ENCODE measurements around the gene GSPT1. TPM values are rescaled to one million over a fixed set of nuclear protein-coding genes. Genes with fewer than 3 reads are reported as not detected.

Gene GSPT1
- polyA plus RNA-seq, 3 donors: 100.0 to 117 (median 110) TPM

- DNase-seq: no peak
Observed at GRCh38 chr16:11916524-11917285, 949 bp upstream of the GSPT1 start.

- no peak for DNase-seq
Observed at GRCh38 chr16:11915114-11915643, 577 bp downstream of the GSPT1 start.

GRCh38 chr16:11914210-11915113 lies 1.3 kb downstream of the GSPT1 start:
- no peak for DNase-seq

GRCh38 chr16:11913425-11914079 lies 2.2 kb downstream of the GSPT1 start:
- DNase-seq: no peak

GRCh38 chr16:11909653-11910545 lies 5.9 kb downstream of the GSPT1 start:
- peak; percentile 44 for DNase-seq

- DNase-seq: no peak
Observed at GRCh38 chr16:11907160-11907970, 8.4 kb downstream of the GSPT1 start.

- no peak for DNase-seq
Observed at GRCh38 chr16:11903906-11904305, 11.8 kb downstream of the GSPT1 start.

GRCh38 chr16:11901091-11901490 lies 14.7 kb downstream of the GSPT1 start:
- DNase-seq: no peak

GRCh38 chr16:11896486-11897176 lies 19.1 kb downstream of the GSPT1 start:
- DNase-seq: no peak

GRCh38 chr16:11893571-11893970 lies 22.2 kb downstream of the GSPT1 start:
- no peak for DNase-seq

- no peak for DNase-seq
Observed at GRCh38 chr16:11892761-11893160, 23.0 kb downstream of the GSPT1 start.

- DNase-seq: no peak
Observed at GRCh38 chr16:11890231-11890965, 25.4 kb downstream of the GSPT1 start.

- no peak for DNase-seq
Observed at GRCh38 chr16:11886881-11887280, 28.9 kb downstream of the GSPT1 start.

GRCh38 chr16:11884035-11884434 lies 31.7 kb downstream of the GSPT1 start:
- DNase-seq: no peak

GRCh38 chr16:11880007-11880406 lies 35.7 kb downstream of the GSPT1 start:
- DNase-seq: no peak

GRCh38 chr16:11877374-11877773 lies 38.4 kb downstream of the GSPT1 start:
- no peak for DNase-seq

GRCh38 chr16:11876306-11876705 lies 39.5 kb downstream of the GSPT1 start:
- no peak for DNase-seq

GRCh38 chr16:11875721-11876120 lies 40.0 kb downstream of the GSPT1 start:
- DNase-seq: no peak

GRCh38 chr16:11871193-11871592 lies 44.6 kb downstream of the GSPT1 start:
- DNase-seq: peak; percentile 4
